ENCODE results near the gene SLC25A29.

Gene SLC25A29

DNA sequence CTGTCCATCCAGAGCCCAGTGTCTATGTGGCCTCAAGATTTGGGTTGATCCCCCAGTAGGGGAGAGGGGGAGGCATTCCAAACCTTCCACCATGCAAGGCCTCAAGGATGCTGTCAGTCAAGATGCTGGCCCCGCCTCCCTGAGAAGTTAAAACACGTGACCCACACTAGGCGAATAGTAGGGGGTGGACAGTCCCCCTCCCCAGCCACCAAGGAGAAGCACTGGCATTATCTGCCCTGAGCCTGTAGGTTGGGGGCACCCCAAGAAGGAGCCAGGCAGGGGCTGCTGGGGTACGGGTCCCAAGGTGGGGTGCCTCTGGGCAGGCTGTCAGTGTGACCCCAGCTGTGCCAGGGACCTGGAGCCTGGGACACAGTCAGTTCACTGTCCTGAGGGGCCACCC lies 2.3 kb downstream of the SLC25A29 start:
- H2BK120ac ChIP-seq (ENCODE audit: insufficient read depth, low read length, poor library complexity): no peak overlapping the region
- no peak overlapping the region for H2AK5ac ChIP-seq (ENCODE audit: low read length)
- peaks cover 13% of the 10 kb centered on the region for H3K79me1 ChIP-seq (ENCODE audit: low read length)
- peaks cover 16 to 19% of the 10 kb centered on the region in 2 experiments for H3K4me1 ChIP-seq (ENCODE audit: control insufficient read depth in 1 of 2, insufficient read depth in 2 of 2, low read length in 2 of 2)
- no peaks in the 10 kb centered on the region for H3K9me3 ChIP-seq (ENCODE audit: insufficient read depth, low read depth, low read length)
- DNase-seq: no peak
- H3K9ac ChIP-seq (ENCODE audit: low read length): no peak overlapping the region
- no peak overlapping the region for H3K4ac ChIP-seq (ENCODE audit: low read depth, low read length)
- no peak overlapping the region for H4K91ac ChIP-seq (ENCODE audit: low read depth, low read length)
- H3K23ac ChIP-seq (ENCODE audit: low read length): no peak overlapping the region
- H3K27me3 ChIP-seq (ENCODE audit: insufficient read depth, low read length): no peaks in the 10 kb centered on the region
- no peak overlapping the region for H3K4me2 ChIP-seq (ENCODE audit: low read length)
- H2BK12ac ChIP-seq (ENCODE audit: low read length): no peak overlapping the region
- H3K36me3 ChIP-seq (ENCODE audit: control insufficient read depth in 1 of 2, insufficient read depth in 2 of 2, low read length in 2 of 2): peaks cover 0 to 3% of the 10 kb centered on the region in 2 experiments
- no peak overlapping the region for H2AFZ ChIP-seq (ENCODE audit: insufficient read depth, low read length, poor library complexity)
- H2BK5ac ChIP-seq (ENCODE audit: low read depth, low read length, poor library complexity): no peak overlapping the region
- peaks cover 12% of the 10 kb centered on the region for H3K79me2 ChIP-seq (ENCODE audit: control insufficient read depth, insufficient read depth, low read length, poor library complexity)
- WGBS (ENCODE audit: extremely low coverage, insufficient coverage, insufficient read length): no CpG with 5 or more reads among the region's 4 CpGs
- no peak overlapping the region for H4K12ac ChIP-seq (ENCODE audit: low read depth, low read length)
- H4K8ac ChIP-seq (ENCODE audit: low read depth, low read length): no peak overlapping the region
- no peak overlapping the region for H3K4me3 ChIP-seq (ENCODE audit: low read depth, low read length)
- no peak overlapping the region for H3K18ac ChIP-seq (ENCODE audit: low read length)
- H3K27ac ChIP-seq (ENCODE audit: low read depth, low read length): no peak overlapping the region
- no peak overlapping the region for H3K14ac ChIP-seq (ENCODE audit: low read length)

DNA sequence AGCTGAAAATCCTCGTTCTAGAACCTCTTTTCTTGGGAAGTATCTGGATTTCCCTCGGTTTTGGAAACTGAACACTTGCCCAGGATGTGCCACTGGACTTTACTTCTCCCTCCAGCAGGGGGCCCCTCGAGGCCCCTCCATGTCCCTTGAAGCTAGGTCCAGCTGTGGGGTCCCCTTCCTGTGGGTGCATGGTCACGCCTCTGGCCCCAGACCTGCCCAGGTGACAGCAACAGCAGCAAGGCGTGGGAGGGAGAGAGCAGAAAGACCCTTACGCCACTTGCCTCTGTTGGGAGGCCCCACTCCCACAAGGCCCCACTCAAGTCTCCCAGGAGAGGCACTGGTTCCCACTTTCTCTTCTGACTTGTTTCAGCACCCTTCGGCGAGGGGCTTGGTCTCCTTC lies 3.1 kb downstream of the SLC25A29 start:
- H2BK5ac ChIP-seq (ENCODE audit: low read depth, low read length, poor library complexity): no peak overlapping the region
- no peak overlapping the region for H3K4me3 ChIP-seq (ENCODE audit: low read depth, low read length)
- H2AFZ ChIP-seq (ENCODE audit: insufficient read depth, low read length, poor library complexity): no peak overlapping the region
- no peak overlapping the region for H3K23ac ChIP-seq (ENCODE audit: low read length)
- no peak overlapping the region for H2BK120ac ChIP-seq (ENCODE audit: insufficient read depth, low read length, poor library complexity)
- H4K91ac ChIP-seq (ENCODE audit: low read depth, low read length): no peak overlapping the region
- H3K4me1 ChIP-seq (ENCODE audit: control insufficient read depth in 1 of 2, insufficient read depth in 2 of 2, low read length in 2 of 2): peaks cover 16 to 18% of the 10 kb centered on the region in 2 experiments
- no peak overlapping the region for H2AK5ac ChIP-seq (ENCODE audit: low read length)
- no peak overlapping the region for H3K4ac ChIP-seq (ENCODE audit: low read depth, low read length)
- no peaks in the 10 kb centered on the region for H3K9me3 ChIP-seq (ENCODE audit: insufficient read depth, low read depth, low read length)
- peaks cover 13% of the 10 kb centered on the region for H3K79me1 ChIP-seq (ENCODE audit: low read length)
- DNase-seq: peak in 1 of 2 donors; percentile 30
- no CpG with 5 or more reads among the region's 8 CpGs for WGBS (ENCODE audit: extremely low coverage, insufficient coverage, insufficient read length)
- no peak overlapping the region for H3K14ac ChIP-seq (ENCODE audit: low read length)
- H3K18ac ChIP-seq (ENCODE audit: low read length): no peak overlapping the region
- H3K27ac ChIP-seq (ENCODE audit: low read depth, low read length): no peak overlapping the region
- H3K9ac ChIP-seq (ENCODE audit: low read length): no peak overlapping the region
- H4K8ac ChIP-seq (ENCODE audit: low read depth, low read length): no peak overlapping the region
- no peak overlapping the region for H2BK12ac ChIP-seq (ENCODE audit: low read length)
- H3K36me3 ChIP-seq (ENCODE audit: control insufficient read depth in 1 of 2, insufficient read depth in 2 of 2, low read length in 2 of 2): peaks cover 0 to 9% of the 10 kb centered on the region in 2 experiments
- H4K12ac ChIP-seq (ENCODE audit: low read depth, low read length): no peak overlapping the region
- H3K4me2 ChIP-seq (ENCODE audit: low read length): no peak overlapping the region
- peaks cover 12% of the 10 kb centered on the region for H3K79me2 ChIP-seq (ENCODE audit: control insufficient read depth, insufficient read depth, low read length, poor library complexity)
- H3K27me3 ChIP-seq (ENCODE audit: insufficient read depth, low read length): no peaks in the 10 kb centered on the region

DNA sequence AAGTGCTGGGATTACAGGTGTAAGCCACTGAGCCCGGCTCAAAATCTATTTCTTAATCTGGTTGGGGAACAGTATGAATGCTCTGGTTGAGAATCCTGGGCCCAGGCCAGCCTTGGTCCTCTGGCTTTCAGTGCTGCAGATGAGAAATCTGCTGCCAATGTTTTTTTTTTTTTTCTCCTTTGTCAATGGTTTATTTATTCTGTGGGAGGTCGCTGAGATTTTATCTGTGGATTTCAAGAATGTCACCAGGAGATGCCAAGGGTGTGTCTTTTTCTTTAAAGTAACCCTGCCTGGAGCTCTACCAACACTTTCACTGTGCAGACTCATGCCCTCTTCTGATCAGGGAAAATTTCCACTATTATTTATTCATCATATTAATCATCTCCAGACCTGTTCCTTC lies 3.6 kb downstream of the SLC25A29 start:
- no peak for DNase-seq
- peaks cover 12% of the 10 kb centered on the region for H3K79me2 ChIP-seq (ENCODE audit: control insufficient read depth, insufficient read depth, low read length, poor library complexity)
- H3K79me1 ChIP-seq (ENCODE audit: low read length): peaks cover 13% of the 10 kb centered on the region
- H3K36me3 ChIP-seq (ENCODE audit: control insufficient read depth in 1 of 2, insufficient read depth in 2 of 2, low read length in 2 of 2): peaks cover 0 to 14% of the 10 kb centered on the region in 2 experiments
- no peak overlapping the region for H2AK5ac ChIP-seq (ENCODE audit: low read length)
- no peak overlapping the region for H4K12ac ChIP-seq (ENCODE audit: low read depth, low read length)
- no peak overlapping the region for H2BK12ac ChIP-seq (ENCODE audit: low read length)
- H2AFZ ChIP-seq (ENCODE audit: insufficient read depth, low read length, poor library complexity): no peak overlapping the region
- H3K9me3 ChIP-seq (ENCODE audit: insufficient read depth, low read depth, low read length): no peaks in the 10 kb centered on the region
- H3K4ac ChIP-seq (ENCODE audit: low read depth, low read length): no peak overlapping the region
- H3K4me1 ChIP-seq (ENCODE audit: control insufficient read depth in 1 of 2, insufficient read depth in 2 of 2, low read length in 2 of 2): peaks cover 11 to 12% of the 10 kb centered on the region in 2 experiments
- H3K18ac ChIP-seq (ENCODE audit: low read length): no peak overlapping the region
- H3K27me3 ChIP-seq (ENCODE audit: insufficient read depth, low read length): no peaks in the 10 kb centered on the region
- no peak overlapping the region for H3K4me3 ChIP-seq (ENCODE audit: low read depth, low read length)
- H2BK120ac ChIP-seq (ENCODE audit: insufficient read depth, low read length, poor library complexity): no peak overlapping the region
- H4K91ac ChIP-seq (ENCODE audit: low read depth, low read length): no peak overlapping the region
- H3K23ac ChIP-seq (ENCODE audit: low read length): no peak overlapping the region
- H2BK5ac ChIP-seq (ENCODE audit: low read depth, low read length, poor library complexity): no peak overlapping the region
- no peak overlapping the region for H3K14ac ChIP-seq (ENCODE audit: low read length)
- H3K9ac ChIP-seq (ENCODE audit: low read length): no peak overlapping the region
- WGBS (ENCODE audit: extremely low coverage, insufficient coverage, insufficient read length): no CpG with 5 or more reads among the region's 2 CpGs
- no peak overlapping the region for H3K27ac ChIP-seq (ENCODE audit: low read depth, low read length)
- no peak overlapping the region for H4K8ac ChIP-seq (ENCODE audit: low read depth, low read length)
- H3K4me2 ChIP-seq (ENCODE audit: low read length): no peak overlapping the region

DNA sequence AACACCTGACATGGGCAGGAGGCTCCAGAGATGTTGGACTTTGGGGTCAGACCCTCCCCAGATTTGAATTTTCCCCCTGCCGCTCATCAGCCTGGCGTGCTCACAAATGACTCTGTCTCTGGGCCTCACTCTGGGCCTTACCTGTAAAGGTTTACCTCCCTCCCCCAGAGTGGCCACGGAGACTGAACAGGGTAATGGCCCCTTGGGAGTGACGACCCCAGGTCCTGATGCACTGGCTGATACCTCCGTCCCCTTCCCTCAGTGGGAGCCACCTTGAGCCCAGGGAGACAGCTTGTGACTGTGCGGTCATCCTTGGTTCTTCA lies 7.0 kb downstream of the SLC25A29 start:
- Histone ChIP-seq H3K79me2 (ENCODE audit: control insufficient read depth, insufficient read depth, low read length, poor library complexity) (no peaks in the 10 kb centered on the region), H2AK5ac (ENCODE audit: low read length) (no peak overlapping the region), H3K14ac (ENCODE audit: low read length) (no peak overlapping the region), H3K4me3 (ENCODE audit: low read depth, low read length) (no peak overlapping the region), H4K8ac (ENCODE audit: low read depth, low read length) (no peak overlapping the region), H4K12ac (ENCODE audit: low read depth, low read length) (no peak overlapping the region), H3K4ac (ENCODE audit: low read depth, low read length) (no peak overlapping the region), H3K27ac (ENCODE audit: low read depth, low read length) (no peak overlapping the region), H3K4me2 (ENCODE audit: low read length) (no peak overlapping the region), H2BK12ac (ENCODE audit: low read length) (no peak overlapping the region), H3K79me1 (ENCODE audit: low read length) (no peaks in the 10 kb centered on the region), H3K4me1 (ENCODE audit: control insufficient read depth in 1 of 2, insufficient read depth in 2 of 2, low read length in 2 of 2) (no peaks in the 10 kb centered on the region), H3K9ac (ENCODE audit: low read length) (no peak overlapping the region), H2BK5ac (ENCODE audit: low read depth, low read length, poor library complexity) (no peak overlapping the region), H2BK120ac (ENCODE audit: insufficient read depth, low read length, poor library complexity) (no peak overlapping the region), H3K23ac (ENCODE audit: low read length) (no peak overlapping the region), H3K18ac (ENCODE audit: low read length) (no peak overlapping the region), H3K27me3 (ENCODE audit: insufficient read depth, low read length) (no peaks in the 10 kb centered on the region), H4K91ac (ENCODE audit: low read depth, low read length) (no peak overlapping the region), H3K9me3 (ENCODE audit: insufficient read depth, low read depth, low read length) (no peaks in the 10 kb centered on the region), H3K36me3 (ENCODE audit: control insufficient read depth in 1 of 2, insufficient read depth in 2 of 2, low read length in 2 of 2) (peaks cover 2 to 14% of the 10 kb centered on the region in 2 experiments), H2AFZ (ENCODE audit: insufficient read depth, low read length, poor library complexity) (no peak overlapping the region)
- no CpG with 5 or more reads among the region's 6 CpGs for WGBS (ENCODE audit: extremely low coverage, insufficient coverage, insufficient read length)
- DNase-seq: no peak

Measured in trophoblast cell (in vitro differentiated cells and primary cell).